WTC11 (cell line): Measurements from ENCODE around the gene IDH3B. TPM values are rescaled to one million over a fixed set of nuclear protein-coding genes. Genes with fewer than 3 reads are reported as not detected.

ENCODE experiments used
- ATAC-seq: fragments of 200-7000 bp; cut with Tn5 transposase; 2 replicates; pipeline ENCODE4 v1.10.0; 2021; ENCODE audit warnings: mild to moderate bottlenecking, moderate library complexity
- CTCF ChIA-PET: fragments of 300-600 bp; sonication (Branson Sonifier 250); formaldehyde crosslinking; loops from one replicate; lab custom pipeline; 2021; ENCODE audit warnings: antibody characterized with exemption; lab: Charles Lee
- POLR2A ChIA-PET: fragments of 350-600 bp; sonication (Branson Sonifier 250); formaldehyde crosslinking; loops from one replicate; lab custom pipeline; 2021; ENCODE audit warnings: antibody characterized with exemption; lab: Charles Lee
- DNase-seq: peaks from one replicate; pipeline ENCODE4 v3.0.0; 2021; ENCODE audit warnings: low spot score
- H3K27ac Mint-ChIP-seq: 2 replicates; pipeline ENCODE4 v1.8.0; 2021; ENCODE audit warnings: mixed read lengths
- H3K27me3 Mint-ChIP-seq: 2 replicates; pipeline ENCODE4 v1.8.0; 2021; ENCODE audit warnings: low read depth, mild to moderate bottlenecking, moderate library complexity, mixed read lengths
- H3K36me3 Mint-ChIP-seq: 2 replicates; pipeline ENCODE4 v1.8.0; 2021; ENCODE audit warnings: mixed read lengths
- H3K4me1 Mint-ChIP-seq: 2 replicates; pipeline ENCODE4 v1.8.0; 2022; ENCODE audit warnings: mixed read lengths
- H3K4me3 Mint-ChIP-seq: 2 replicates; pipeline ENCODE4 v1.8.0; 2021; ENCODE audit warnings: mild to moderate bottlenecking, moderate library complexity, mixed read lengths
- H3K9me3 Mint-ChIP-seq: 2 replicates; pipeline ENCODE4 v1.8.0; 2021; ENCODE audit warnings: mixed read lengths
- CREB1 ChIP-seq: sonication (generic); formaldehyde crosslinking; IDR thresholded peaks from 2 replicates; pipeline ENCODE4 v1.8.0; 2023; ENCODE audit warnings: mild to moderate bottlenecking, missing genetic modification reagents
- FOXK1 ChIP-seq: sonication (generic); formaldehyde crosslinking; IDR thresholded peaks from 2 replicates; pipeline ENCODE4 v1.8.0; 2022; ENCODE audit warnings: mild to moderate bottlenecking, moderate library complexity, missing genetic modification reagents
- GRHL2 ChIP-seq: fragments of 250-450 bp; sonication (Bioruptor Pico); IDR thresholded peaks from 2 replicates; pipeline ENCODE4 v1.8.0; 2022; ENCODE audit warnings: mild to moderate bottlenecking, moderate library complexity; ENCODE audit not compliant: insufficient replicate concordance, severe bottlenecking
- KAT7 ChIP-seq: sonication (generic); formaldehyde crosslinking; IDR thresholded peaks from 2 replicates; pipeline ENCODE4 v1.8.1; 2023; ENCODE audit warnings: missing genetic modification reagents, mild to moderate bottlenecking, borderline replicate concordance
- MXD4 ChIP-seq: fragments of 250-450 bp; sonication (Bioruptor Pico); IDR thresholded peaks from 2 replicates; pipeline ENCODE4 v1.8.0; 2021; ENCODE audit warnings: mild to moderate bottlenecking, moderate library complexity, borderline replicate concordance
- SMAD3 ChIP-seq: sonication (generic); formaldehyde crosslinking; IDR thresholded peaks from 2 replicates; pipeline ENCODE4 v1.8.0; 2022; ENCODE audit warnings: missing genetic modification reagents, mild to moderate bottlenecking, borderline replicate concordance
- TP53 ChIP-seq: sonication (generic); formaldehyde crosslinking; IDR thresholded peaks from 2 replicates; pipeline ENCODE4 v1.8.1; 2023; ENCODE audit warnings: mild to moderate bottlenecking, missing genetic modification reagents
- ZBTB21 ChIP-seq: sonication (generic); formaldehyde crosslinking; IDR thresholded peaks from 2 replicates; pipeline ENCODE4 v1.8.1; 2023; ENCODE audit warnings: mild to moderate bottlenecking, missing genetic modification reagents, borderline replicate concordance
- total RNA-seq: library from RNA; stranded (reverse); gene quantifications from 3 replicates; pipeline ENCODE4 v1.2.3, GENCODE V29; 2021
- TF ChIP-seq, protein P1 (sequence below): sonication (generic); formaldehyde crosslinking; IDR thresholded peaks from 2 replicates; pipeline ENCODE4 v1.8.1; 2023; ENCODE audit warnings: mild to moderate bottlenecking, missing genetic modification reagents
- TF ChIP-seq, protein P2 (sequence below): sonication (generic); formaldehyde crosslinking; IDR thresholded peaks from 2 replicates; pipeline ENCODE4 v1.8.0; 2023; ENCODE audit warnings: mild to moderate bottlenecking, missing genetic modification reagents
- TF ChIP-seq, protein P3 (sequence below): sonication (generic); formaldehyde crosslinking; IDR thresholded peaks from 2 replicates; pipeline ENCODE4 v1.8.1; 2022; ENCODE audit warnings: low read depth, mild to moderate bottlenecking, moderate library complexity, missing genetic modification reagents, borderline replicate concordance
- TF ChIP-seq, protein P4 (sequence below): sonication (generic); formaldehyde crosslinking; IDR thresholded peaks from 2 replicates; pipeline ENCODE4 v1.8.0; 2022; ENCODE audit warnings: mild to moderate bottlenecking, missing genetic modification reagents
- TF ChIP-seq, protein P5 (sequence below): fragments of 250-450 bp; sonication (Bioruptor Pico); IDR thresholded peaks from 2 replicates; pipeline ENCODE4 v2.1.2; 2022; ENCODE audit warnings: mild to moderate bottlenecking, moderate library complexity

The IDH3B gene
- total RNA-seq, 1 experiment from 2014 or later = 136 TPM

DNA sequence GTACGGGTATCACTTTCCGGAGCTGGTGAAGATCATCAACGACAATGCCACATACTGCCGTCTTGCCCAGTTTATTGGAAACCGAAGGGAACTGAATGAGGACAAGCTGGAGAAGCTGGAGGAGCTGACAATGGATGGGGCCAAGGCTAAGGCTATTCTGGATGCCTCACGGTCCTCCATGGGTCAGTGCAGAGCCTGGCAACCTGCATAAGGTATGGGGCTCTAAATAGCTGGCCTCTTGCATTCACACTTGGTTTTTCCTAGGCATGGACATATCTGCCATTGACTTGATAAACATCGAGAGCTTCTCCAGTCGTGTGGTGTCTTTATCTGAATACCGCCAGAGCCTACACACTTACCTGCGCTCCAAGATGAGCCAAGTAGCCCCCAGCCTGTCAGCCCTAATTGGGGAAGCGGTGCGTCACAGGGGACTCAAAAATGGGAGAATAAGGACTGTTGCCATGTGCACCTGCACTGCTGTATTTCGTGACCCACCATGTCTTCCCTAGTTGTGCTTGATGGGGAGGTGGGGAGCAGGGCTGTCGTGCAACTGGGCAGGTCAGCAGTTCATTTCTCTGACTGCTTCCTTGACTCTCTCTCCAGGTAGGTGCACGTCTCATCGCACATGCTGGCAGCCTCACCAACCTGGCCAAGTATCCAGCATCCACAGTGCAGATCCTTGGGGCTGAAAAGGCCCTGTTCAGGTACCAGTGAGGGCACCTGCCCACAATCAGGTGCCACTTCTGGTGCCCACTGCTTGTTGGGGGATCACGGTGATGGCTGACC lies 8.5 kb downstream of the IDH3B start:
- DNase-seq (no peak), ATAC-seq (no peak)
- H3K4me1 Mint-ChIP-seq = peaks cover 24% of the 10 kb centered on the region
- ChIA-PET POLR2A (no interaction called here), CTCF (no interaction called here)
- H3K27me3 Mint-ChIP-seq = no peaks in the 10 kb centered on the region
- TF ChIP-seq, protein P1, sequence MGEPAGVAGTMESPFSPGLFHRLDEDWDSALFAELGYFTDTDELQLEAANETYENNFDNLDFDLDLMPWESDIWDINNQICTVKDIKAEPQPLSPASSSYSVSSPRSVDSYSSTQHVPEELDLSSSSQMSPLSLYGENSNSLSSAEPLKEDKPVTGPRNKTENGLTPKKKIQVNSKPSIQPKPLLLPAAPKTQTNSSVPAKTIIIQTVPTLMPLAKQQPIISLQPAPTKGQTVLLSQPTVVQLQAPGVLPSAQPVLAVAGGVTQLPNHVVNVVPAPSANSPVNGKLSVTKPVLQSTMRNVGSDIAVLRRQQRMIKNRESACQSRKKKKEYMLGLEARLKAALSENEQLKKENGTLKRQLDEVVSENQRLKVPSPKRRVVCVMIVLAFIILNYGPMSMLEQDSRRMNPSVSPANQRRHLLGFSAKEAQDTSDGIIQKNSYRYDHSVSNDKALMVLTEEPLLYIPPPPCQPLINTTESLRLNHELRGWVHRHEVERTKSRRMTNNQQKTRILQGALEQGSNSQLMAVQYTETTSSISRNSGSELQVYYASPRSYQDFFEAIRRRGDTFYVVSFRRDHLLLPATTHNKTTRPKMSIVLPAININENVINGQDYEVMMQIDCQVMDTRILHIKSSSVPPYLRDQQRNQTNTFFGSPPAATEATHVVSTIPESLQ (CRISPR knock-in tag) = no peak
- TF ChIP-seq, protein P2, sequence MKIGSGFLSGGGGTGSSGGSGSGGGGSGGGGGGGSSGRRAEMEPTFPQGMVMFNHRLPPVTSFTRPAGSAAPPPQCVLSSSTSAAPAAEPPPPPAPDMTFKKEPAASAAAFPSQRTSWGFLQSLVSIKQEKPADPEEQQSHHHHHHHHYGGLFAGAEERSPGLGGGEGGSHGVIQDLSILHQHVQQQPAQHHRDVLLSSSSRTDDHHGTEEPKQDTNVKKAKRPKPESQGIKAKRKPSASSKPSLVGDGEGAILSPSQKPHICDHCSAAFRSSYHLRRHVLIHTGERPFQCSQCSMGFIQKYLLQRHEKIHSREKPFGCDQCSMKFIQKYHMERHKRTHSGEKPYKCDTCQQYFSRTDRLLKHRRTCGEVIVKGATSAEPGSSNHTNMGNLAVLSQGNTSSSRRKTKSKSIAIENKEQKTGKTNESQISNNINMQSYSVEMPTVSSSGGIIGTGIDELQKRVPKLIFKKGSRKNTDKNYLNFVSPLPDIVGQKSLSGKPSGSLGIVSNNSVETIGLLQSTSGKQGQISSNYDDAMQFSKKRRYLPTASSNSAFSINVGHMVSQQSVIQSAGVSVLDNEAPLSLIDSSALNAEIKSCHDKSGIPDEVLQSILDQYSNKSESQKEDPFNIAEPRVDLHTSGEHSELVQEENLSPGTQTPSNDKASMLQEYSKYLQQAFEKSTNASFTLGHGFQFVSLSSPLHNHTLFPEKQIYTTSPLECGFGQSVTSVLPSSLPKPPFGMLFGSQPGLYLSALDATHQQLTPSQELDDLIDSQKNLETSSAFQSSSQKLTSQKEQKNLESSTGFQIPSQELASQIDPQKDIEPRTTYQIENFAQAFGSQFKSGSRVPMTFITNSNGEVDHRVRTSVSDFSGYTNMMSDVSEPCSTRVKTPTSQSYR = no peak
- TF ChIP-seq TP53 (CRISPR knock-in tag) (no peak), GRHL2 (CRISPR knock-in tag) (no peak)
- H3K27ac Mint-ChIP-seq = peak overlapping the region; percentile 90; the same call in 1 of the 2 replicates
- no peaks in the 10 kb centered on the region for H3K9me3 Mint-ChIP-seq
- H3K4me3 Mint-ChIP-seq = peak overlapping the region; percentile 84
- H3K36me3 Mint-ChIP-seq = peaks cover 77% of the 10 kb centered on the region

DNA sequence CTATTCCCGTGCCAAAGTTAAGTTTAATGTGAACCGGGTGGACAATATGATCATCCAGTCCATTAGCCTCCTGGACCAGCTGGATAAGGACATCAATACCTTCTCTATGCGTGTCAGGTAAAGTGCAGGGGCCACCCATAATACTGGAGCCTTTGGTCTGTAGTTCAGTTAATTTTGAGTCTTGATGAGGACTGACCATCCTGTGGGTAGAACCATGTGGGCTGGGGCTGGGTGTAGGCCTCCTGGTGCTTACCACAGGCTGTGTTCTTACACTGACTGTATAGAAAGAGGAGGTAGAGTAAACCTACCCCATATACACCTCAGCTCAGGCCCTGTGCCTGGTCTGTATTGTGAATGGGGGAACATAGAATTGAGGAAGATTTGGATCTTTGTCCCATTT lies 9.2 kb downstream of the IDH3B start:
- ATAC-seq (no peak), DNase-seq (no peak)
- no peak for TF ChIP-seq KAT7
- no peak for TF ChIP-seq ZBTB21 (CRISPR knock-in tag)
- TF ChIP-seq, protein P3, sequence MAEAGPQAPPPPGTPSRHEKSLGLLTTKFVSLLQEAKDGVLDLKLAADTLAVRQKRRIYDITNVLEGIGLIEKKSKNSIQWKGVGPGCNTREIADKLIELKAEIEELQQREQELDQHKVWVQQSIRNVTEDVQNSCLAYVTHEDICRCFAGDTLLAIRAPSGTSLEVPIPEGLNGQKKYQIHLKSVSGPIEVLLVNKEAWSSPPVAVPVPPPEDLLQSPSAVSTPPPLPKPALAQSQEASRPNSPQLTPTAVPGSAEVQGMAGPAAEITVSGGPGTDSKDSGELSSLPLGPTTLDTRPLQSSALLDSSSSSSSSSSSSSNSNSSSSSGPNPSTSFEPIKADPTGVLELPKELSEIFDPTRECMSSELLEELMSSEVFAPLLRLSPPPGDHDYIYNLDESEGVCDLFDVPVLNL = no peak
- TF ChIP-seq CREB1 = no peak
- no peak for TF ChIP-seq FOXK1 (CRISPR knock-in tag)
- TF ChIP-seq, protein P4, sequence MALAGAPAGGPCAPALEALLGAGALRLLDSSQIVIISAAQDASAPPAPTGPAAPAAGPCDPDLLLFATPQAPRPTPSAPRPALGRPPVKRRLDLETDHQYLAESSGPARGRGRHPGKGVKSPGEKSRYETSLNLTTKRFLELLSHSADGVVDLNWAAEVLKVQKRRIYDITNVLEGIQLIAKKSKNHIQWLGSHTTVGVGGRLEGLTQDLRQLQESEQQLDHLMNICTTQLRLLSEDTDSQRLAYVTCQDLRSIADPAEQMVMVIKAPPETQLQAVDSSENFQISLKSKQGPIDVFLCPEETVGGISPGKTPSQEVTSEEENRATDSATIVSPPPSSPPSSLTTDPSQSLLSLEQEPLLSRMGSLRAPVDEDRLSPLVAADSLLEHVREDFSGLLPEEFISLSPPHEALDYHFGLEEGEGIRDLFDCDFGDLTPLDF (CRISPR knock-in tag) = no peak
- TF ChIP-seq, protein P5, sequence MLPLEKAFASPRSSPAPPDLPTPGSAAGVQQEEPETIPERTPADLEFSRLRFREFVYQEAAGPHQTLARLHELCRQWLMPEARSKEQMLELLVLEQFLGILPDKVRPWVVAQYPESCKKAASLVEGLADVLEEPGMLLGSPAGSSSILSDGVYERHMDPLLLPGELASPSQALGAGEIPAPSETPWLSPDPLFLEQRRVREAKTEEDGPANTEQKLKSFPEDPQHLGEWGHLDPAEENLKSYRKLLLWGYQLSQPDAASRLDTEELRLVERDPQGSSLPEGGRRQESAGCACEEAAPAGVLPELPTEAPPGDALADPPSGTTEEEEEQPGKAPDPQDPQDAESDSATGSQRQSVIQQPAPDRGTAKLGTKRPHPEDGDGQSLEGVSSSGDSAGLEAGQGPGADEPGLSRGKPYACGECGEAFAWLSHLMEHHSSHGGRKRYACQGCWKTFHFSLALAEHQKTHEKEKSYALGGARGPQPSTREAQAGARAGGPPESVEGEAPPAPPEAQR (CRISPR knock-in tag) = no peak
- Mint-ChIP-seq H3K9me3 (no peaks in the 10 kb centered on the region), H3K4me1 (peaks cover 24% of the 10 kb centered on the region), H3K27me3 (no peaks in the 10 kb centered on the region), H3K36me3 (peaks cover 70% of the 10 kb centered on the region), H3K4me3 (peak overlapping the region; percentile 84), H3K27ac (peak overlapping the region; percentile 90)
- ChIA-PET CTCF (no interaction called here), POLR2A (no interaction called here)

DNA sequence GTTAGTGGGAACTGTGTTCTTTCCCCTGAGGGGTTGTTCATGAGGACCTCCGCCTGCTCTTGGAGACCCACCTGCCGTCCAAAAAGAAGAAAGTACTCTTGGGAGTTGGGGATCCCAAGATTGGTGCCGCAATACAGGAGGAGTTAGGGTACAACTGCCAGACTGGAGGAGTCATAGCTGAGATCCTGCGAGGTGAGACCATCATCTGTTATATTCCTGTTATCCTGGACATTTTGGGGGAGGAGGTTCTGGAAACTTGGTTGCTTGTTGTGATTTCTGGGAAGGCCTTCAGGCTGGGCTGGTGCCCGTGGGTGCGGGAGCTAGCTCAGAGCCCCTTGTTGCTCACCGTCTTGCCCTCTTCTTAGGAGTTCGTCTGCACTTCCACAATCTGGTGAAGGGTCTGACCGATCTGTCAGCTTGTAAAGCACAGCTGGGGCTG lies 9.6 kb downstream of the IDH3B start:
- Mint-ChIP-seq H3K27ac (peak overlapping the region; percentile 90), H3K9me3 (no peaks in the 10 kb centered on the region), H3K27me3 (no peaks in the 10 kb centered on the region), H3K4me3 (peak overlapping the region; percentile 84), H3K4me1 (peaks cover 24% of the 10 kb centered on the region), H3K36me3 (peaks cover 66% of the 10 kb centered on the region)
- POLR2A ChIA-PET = no interaction called here
- no peak for DNase-seq
- no peak for ATAC-seq
- CTCF ChIA-PET = interaction anchor here (3.7 kb wide), 1 partner anchor 131 kb away, joined by 30 read pairs; no protein-coding TSS in a partner anchor
- TF ChIP-seq CREB1 (peak; percentile 51; the same call in 1 of the 2 replicates), MXD4 (no peak), SMAD3 (CRISPR knock-in tag) (0 out of 2 replicates have a peak, but pooled peaks have one; percentile 22)
